Left lung (tissue), 10 donors: Measurements from ENCODE around the gene DMD. TPM values are rescaled to one million over a fixed set of nuclear protein-coding genes. Genes with fewer than 3 reads are reported as not detected.

Source experiments
- ATAC-seq: fragments of 200-7000 bp; cut with Tn5 transposase; one replicate; pipeline ENCODE4 v1.9.1; 2020; ENCODE audit warnings: moderate library complexity
- DNase-seq, 4 donors: peaks; one replicate each; pipeline ENCODE4 v3.0.0-alpha.2; 2013 to 2020
- H3K27ac ChIP-seq, 2 donors: fragments of 200-600 bp; sonication (generic) in 1 of 2; one replicate each; pipeline versions ENCODE4 v1.5.0 to v1.8.0; 2020 to 2021
- H3K27me3 ChIP-seq, 2 donors: fragments of 200-600 bp; sonication (generic) in 1 of 2; one replicate each; pipeline versions ENCODE4 v1.5.0 to v1.8.0; 2020 to 2021
- H3K36me3 ChIP-seq, 2 donors: fragments of 200-600 bp; sonication (generic) in 1 of 2; one replicate each; pipeline versions ENCODE4 v1.5.0 to v1.8.0; 2020 to 2021
- H3K4me1 ChIP-seq, 2 donors: fragments of 200-600 bp; one replicate each; pipeline ENCODE4 v1.8.0; 2021
- H3K4me3 ChIP-seq, 2 donors: fragments of 200-600 bp; sonication (generic) in 1 of 2; one replicate each; pipeline versions ENCODE4 v1.5.0 to v1.8.0; 2020 to 2021; ENCODE audit warnings: mild to moderate bottlenecking in 1 of 2
- H3K9me3 ChIP-seq, 2 donors: fragments of 200-600 bp; sonication (generic) in 1 of 2; one replicate each; pipeline versions ENCODE4 v1.5.0 to v1.8.0; 2020 to 2021
- intact Hi-C, 2 donors: fragments of 100-400 bp; cut with DNase I; formaldehyde crosslinking; loops; one replicate each; pipeline versions ENCODE4 v1.11.2 to v1.14.2; 2022
- polyA plus RNA-seq, 6 donors: library from polyadenylated mRNA; unstranded; fragments of 120-200 nt; gene quantifications; one replicate each; pipeline ENCODE4 v1.2.1, GENCODE V29; 2013; ENCODE audit not compliant: insufficient read length in 6 of 6
- total RNA-seq, 2 donors: library from RNA; stranded (reverse); fragmentation: NEBNext Ultra II Directional; extraction: Animal tissue kit (Norgen Biotek cat#: 25700); gene quantifications; one replicate each; pipeline ENCODE4 v1.2.1, GENCODE V29; 2021
- TF ChIP-seq, protein P1 (sequence below), 2 donors: fragments of 200-600 bp; sonication (generic) in 1 of 2; IDR thresholded peaks; one replicate each; pipeline versions ENCODE4 v1.5.0 to v1.8.0; 2021; ENCODE audit warnings: antibody characterized with exemption in 2 of 2
- donor health status: DM: no; HTN: yes; CAD: no.
- donor health status: DM: no; HTN: no; CAD: no.

DMD gene
- total and polyA plus RNA-seq, 8 donors: 16.6 to 68.8 (median 54.0) TPM

DNA sequence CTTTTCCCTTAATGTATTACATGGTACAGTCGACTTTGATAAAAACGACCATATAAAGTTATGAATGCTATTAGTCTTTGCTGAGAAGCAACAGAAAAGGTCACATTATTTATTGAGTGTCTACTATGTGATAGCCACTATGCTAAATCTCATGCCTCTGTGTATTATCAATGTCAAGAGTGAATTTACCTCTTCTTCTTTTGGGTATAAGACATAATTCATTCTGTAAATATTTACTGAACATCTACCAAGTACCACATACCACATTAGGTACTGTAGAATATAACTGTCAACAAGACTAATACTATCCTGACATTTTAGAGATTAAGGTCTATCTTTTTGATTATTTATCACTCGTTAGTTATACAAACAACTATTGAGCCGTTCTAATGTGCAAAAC, 1870.8 kb downstream of the DMD start:
- H3K36me3 ChIP-seq: no peaks in the 10 kb centered on the region
- H3K9me3 ChIP-seq: peaks cover 0 to 2% of the 10 kb centered on the region in 2 donors
- intact Hi-C loops: no loop called here
- H3K27ac ChIP-seq: no peak overlapping the region
- TF ChIP-seq, protein P1, sequence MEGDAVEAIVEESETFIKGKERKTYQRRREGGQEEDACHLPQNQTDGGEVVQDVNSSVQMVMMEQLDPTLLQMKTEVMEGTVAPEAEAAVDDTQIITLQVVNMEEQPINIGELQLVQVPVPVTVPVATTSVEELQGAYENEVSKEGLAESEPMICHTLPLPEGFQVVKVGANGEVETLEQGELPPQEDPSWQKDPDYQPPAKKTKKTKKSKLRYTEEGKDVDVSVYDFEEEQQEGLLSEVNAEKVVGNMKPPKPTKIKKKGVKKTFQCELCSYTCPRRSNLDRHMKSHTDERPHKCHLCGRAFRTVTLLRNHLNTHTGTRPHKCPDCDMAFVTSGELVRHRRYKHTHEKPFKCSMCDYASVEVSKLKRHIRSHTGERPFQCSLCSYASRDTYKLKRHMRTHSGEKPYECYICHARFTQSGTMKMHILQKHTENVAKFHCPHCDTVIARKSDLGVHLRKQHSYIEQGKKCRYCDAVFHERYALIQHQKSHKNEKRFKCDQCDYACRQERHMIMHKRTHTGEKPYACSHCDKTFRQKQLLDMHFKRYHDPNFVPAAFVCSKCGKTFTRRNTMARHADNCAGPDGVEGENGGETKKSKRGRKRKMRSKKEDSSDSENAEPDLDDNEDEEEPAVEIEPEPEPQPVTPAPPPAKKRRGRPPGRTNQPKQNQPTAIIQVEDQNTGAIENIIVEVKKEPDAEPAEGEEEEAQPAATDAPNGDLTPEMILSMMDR (IDR thresholded peaks at IDR 0.05): no peak
- no peaks in the 10 kb centered on the region for H3K27me3 ChIP-seq
- ATAC-seq: no peak
- DNase-seq: no peak
- H3K4me1 ChIP-seq: no peaks in the 10 kb centered on the region
- H3K4me3 ChIP-seq: no peak overlapping the region

DNA sequence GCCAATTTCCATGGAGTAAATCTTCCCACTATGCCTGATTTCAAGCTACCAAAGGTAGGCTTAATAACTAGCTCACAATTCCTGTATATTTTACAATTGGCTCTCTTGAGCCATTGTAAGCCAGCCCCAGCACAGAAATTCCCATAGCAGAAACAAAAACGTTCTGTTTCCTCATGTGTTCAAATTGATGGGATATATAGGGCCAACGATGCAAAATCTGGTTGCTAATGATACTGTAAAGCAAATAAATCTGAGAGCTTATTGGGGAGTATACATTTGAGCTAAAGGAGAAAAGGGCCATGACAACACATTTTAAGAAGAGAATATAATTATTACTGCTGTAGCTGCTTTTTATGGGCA, 1872.4 kb downstream of the DMD start:
- TF ChIP-seq, protein P1 (IDR thresholded peaks at IDR 0.05): no peak
- Histone ChIP-seq H3K27me3 (no peaks in the 10 kb centered on the region), H3K4me3 (no peak overlapping the region), H3K36me3 (no peaks in the 10 kb centered on the region), H3K4me1 (no peaks in the 10 kb centered on the region), H3K27ac (no peak overlapping the region), H3K9me3 (peaks cover 0 to 2% of the 10 kb centered on the region in 2 donors)
- no peak for DNase-seq
- intact Hi-C loops: no loop called here
- no peak for ATAC-seq

DNA sequence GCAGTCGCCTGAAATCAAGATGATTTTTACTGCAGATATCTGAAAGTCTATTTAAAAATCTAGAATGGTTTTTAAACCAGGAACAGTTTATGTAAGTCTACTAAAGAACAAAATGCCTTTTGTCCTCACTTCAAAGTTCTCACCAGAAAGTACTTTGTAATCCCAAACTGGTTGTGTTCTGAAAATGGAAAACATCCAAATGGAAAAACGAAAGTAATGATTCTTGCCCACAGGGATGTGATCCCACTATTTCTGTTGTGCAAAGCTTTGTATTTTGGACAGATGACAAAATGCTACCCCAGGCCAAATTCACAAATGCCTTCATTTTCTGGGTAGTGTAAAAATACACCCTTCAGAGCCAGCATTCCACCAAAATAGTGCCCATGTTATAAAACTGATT, 1874.0 kb downstream of the DMD start:
- ATAC-seq (no peak), DNase-seq (no peak)
- Histone ChIP-seq H3K36me3 (no peaks in the 10 kb centered on the region), H3K4me1 (no peaks in the 10 kb centered on the region), H3K4me3 (no peak overlapping the region), H3K27me3 (no peaks in the 10 kb centered on the region), H3K9me3 (peaks cover 0 to 2% of the 10 kb centered on the region in 2 donors), H3K27ac (no peak overlapping the region)
- TF ChIP-seq, protein P1 (IDR thresholded peaks at IDR 0.05): no peak
- intact Hi-C loops: no loop called here

DNA sequence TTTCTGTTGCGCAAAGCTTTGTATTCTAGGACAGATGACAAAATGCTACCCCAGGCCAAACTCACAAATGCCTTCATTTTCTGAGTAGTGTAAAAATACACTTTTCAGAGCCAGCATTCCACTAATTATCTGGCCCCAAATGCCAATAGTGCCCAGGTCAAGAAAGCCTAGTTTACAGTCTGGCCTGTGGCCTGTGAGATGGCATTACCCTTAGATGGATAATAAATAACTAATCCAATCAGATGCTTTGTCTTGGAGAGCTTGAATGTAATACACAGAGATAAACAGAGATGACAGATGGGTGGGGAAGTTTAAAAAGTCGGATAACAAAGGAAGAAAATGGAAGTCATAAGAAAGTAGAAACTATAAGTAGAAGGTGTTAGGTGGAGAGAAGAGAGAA, 1874.9 kb downstream of the DMD start:
- no peak overlapping the region for H3K4me3 ChIP-seq
- DNase-seq: no peak
- no peak overlapping the region for H3K27ac ChIP-seq
- no peaks in the 10 kb centered on the region for H3K27me3 ChIP-seq
- H3K4me1 ChIP-seq: no peaks in the 10 kb centered on the region
- H3K9me3 ChIP-seq: peaks cover 0 to 2% of the 10 kb centered on the region in 2 donors
- no peaks in the 10 kb centered on the region for H3K36me3 ChIP-seq
- intact Hi-C loops: no loop called here
- TF ChIP-seq, protein P1 (IDR thresholded peaks at IDR 0.05): no peak
- no peak for ATAC-seq

DNA sequence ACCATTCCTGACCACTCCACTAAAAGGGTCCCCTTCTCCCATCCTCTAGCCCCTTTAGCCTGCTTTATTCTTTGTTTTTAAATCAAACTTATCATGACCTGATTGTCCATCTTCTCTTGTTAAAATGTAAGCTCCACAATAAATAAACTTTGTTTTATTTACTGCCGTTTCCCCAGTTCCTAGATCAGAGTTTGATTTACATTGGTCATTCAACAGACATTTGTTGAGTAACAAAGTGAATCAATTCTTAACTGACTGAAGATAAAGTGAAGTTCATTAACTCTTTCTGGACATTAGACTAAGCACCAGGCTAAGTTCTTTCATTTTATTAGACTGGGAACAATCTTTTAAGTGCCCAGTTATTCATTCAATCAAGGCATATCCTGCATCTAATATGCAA, 1876.4 kb downstream of the DMD start:
- Histone ChIP-seq H3K4me3 (no peak overlapping the region), H3K9me3 (no peaks in the 10 kb centered on the region), H3K27me3 (no peaks in the 10 kb centered on the region), H3K27ac (no peak overlapping the region), H3K36me3 (no peaks in the 10 kb centered on the region), H3K4me1 (no peaks in the 10 kb centered on the region)
- DNase-seq (no peak), ATAC-seq (no peak)
- TF ChIP-seq, protein P1 (IDR thresholded peaks at IDR 0.05): no peak
- intact Hi-C loops: no loop called here
